K562 (cell line): Measurements from ENCODE around the gene TBX1. TPM values are rescaled to one million over a fixed set of nuclear protein-coding genes. Genes with fewer than 3 reads are reported as not detected.

Experiments used
- ARID2 ChIP-seq: fragments of 450-650 bp; IDR thresholded peaks from 2 replicates; pipeline ENCODE4 v1.6.1; 2017; ENCODE audit warnings: antibody characterized with exemption, mild to moderate bottlenecking
- CHD1 ChIP-seq: fragments of 200-600 bp; sonication (generic); IDR thresholded peaks from one replicate; pipeline ENCODE4 v1.6.1; 2012; ENCODE audit warnings: mild to moderate bottlenecking, moderate library complexity, low read length, inconsistent platforms
- CHD2 ChIP-seq: IDR thresholded peaks from 2 replicates; pipeline ENCODE4 v1.6.1; 2011; ENCODE audit warnings: low read depth, low read length
- ETV5 ChIP-seq: sonication (generic); formaldehyde crosslinking; IDR thresholded peaks from 2 replicates; pipeline ENCODE4 v1.4.0; 2020; ENCODE audit warnings: low read depth, mild to moderate bottlenecking, missing genetic modification reagents
- JUN ChIP-seq, 2 experiments: sonication (generic) in 1 of 2; formaldehyde crosslinking in 1 of 2; IDR thresholded peaks; 2 replicates each; pipeline versions ENCODE4 v1.6.1 to v1.8.0; 2012 to 2022; ENCODE audit warnings: borderline replicate concordance in 2 of 2, mild to moderate bottlenecking in 2 of 2, improper control_type of control experiment in 1 of 2, low read depth in 1 of 2, low read length in 1 of 2, missing genetic modification reagents in 1 of 2
- MCM3 ChIP-seq: fragments of 450-650 bp; IDR thresholded peaks from 2 replicates; pipeline ENCODE4 v1.6.1; 2016
- PYGO2 ChIP-seq: fragments of 450-650 bp; IDR thresholded peaks from 2 replicates; pipeline ENCODE4 v1.6.1; 2016; ENCODE audit warnings: mild to moderate bottlenecking, missing genetic modification characterization, moderate library complexity, missing compliant biosample characterization
- SPI1 ChIP-seq: IDR thresholded peaks from 2 replicates; pipeline ENCODE4 v1.6.1; 2011; ENCODE audit warnings: low read depth, low read length, control low read depth, borderline replicate concordance
- ZBTB17 ChIP-seq: fragments of 450-650 bp; formaldehyde crosslinking; IDR thresholded peaks from 2 replicates; pipeline ENCODE4 v1.4.0; 2020; ENCODE audit warnings: mild to moderate bottlenecking
- ZNF175 ChIP-seq: fragments of 200-800 bp; sonication (Bioruptor generic); IDR thresholded peaks from 2 replicates; pipeline ENCODE4 v1.6.1; 2016; ENCODE audit warnings: low read depth, mild to moderate bottlenecking, missing genetic modification characterization, missing compliant biosample characterization
- ZNF583 ChIP-seq: fragments of 250-450 bp; sonication (Bioruptor Pico); IDR thresholded peaks from 2 replicates; pipeline ENCODE4 v1.4.0; 2020
- polyA plus RNA-seq, 8 experiments: library from polyadenylated mRNA; depleted of rRNA in 4 of 8; stranded (reverse) in 5 of 8; unstranded in 3 of 8; fragments of >200 nt; fragmentation: Nextera tagmentation in 2 of 8; fragmentation: Illumina TruSeq in 1 of 8; extraction: Ambion mirVana in 2 of 8; extraction: Trizol in 1 of 8; gene quantifications; 2 replicates each; pipeline versions ENCODE4 v1.2.1 to v1.2.3, GENCODE V29; 2011 to 2014; ENCODE audit warnings: inconsistent platforms in 1 of 8, missing spikeins in 1 of 8
- total RNA-seq, 7 experiments: library from RNA; depleted of rRNA in 6 of 7; stranded (reverse); fragments of >200 nt in 6 of 7; fragmentation: Illumina TruSeq in 2 of 7; extraction: Trizol in 2 of 7; gene quantifications; 2 replicates each; pipeline versions ENCODE4 v1.2.1 to v1.2.3, GENCODE V29; 2011 to 2021; ENCODE audit warnings: low replicate concordance in 1 of 7
- TF ChIP-seq, protein P1 (sequence below): fragments of 450-650 bp; formaldehyde crosslinking; IDR thresholded peaks from 2 replicates; pipeline ENCODE4 v1.4.0; 2020; ENCODE audit warnings: mild to moderate bottlenecking, moderate library complexity
- TF ChIP-seq, protein P2 (sequence below): fragments of 250-450 bp; sonication (Bioruptor Pico); IDR thresholded peaks from 2 replicates; pipeline ENCODE4 v1.4.0; 2020; ENCODE audit warnings: mild to moderate bottlenecking, moderate library complexity
- TF ChIP-seq, protein P3 (sequence below): sonication (generic); formaldehyde crosslinking; IDR thresholded peaks from 2 replicates; pipeline ENCODE4 v1.9.0; 2022; ENCODE audit warnings: mild to moderate bottlenecking, missing genetic modification reagents
- TF ChIP-seq, protein P4 (sequence below): fragments of 450-650 bp; IDR thresholded peaks from 2 replicates; pipeline ENCODE4 v1.6.1; 2014; ENCODE audit warnings: low read depth, mild to moderate bottlenecking, moderate library complexity, borderline replicate concordance
- TF ChIP-seq, protein P5 (sequence below): fragments of 150-350 bp; conservative IDR thresholded peaks from 2 replicates; pipeline ENCODE4 v1.6.1; 2014; ENCODE audit warnings: low read length

Gene TBX1
- total and polyA plus RNA-seq, 9 of the 15 experiments (the other 6 are each of a cell fraction or from before 2014, with no cell fraction given): 0.07 to 35.0 (median 3.9) TPM

DNA sequence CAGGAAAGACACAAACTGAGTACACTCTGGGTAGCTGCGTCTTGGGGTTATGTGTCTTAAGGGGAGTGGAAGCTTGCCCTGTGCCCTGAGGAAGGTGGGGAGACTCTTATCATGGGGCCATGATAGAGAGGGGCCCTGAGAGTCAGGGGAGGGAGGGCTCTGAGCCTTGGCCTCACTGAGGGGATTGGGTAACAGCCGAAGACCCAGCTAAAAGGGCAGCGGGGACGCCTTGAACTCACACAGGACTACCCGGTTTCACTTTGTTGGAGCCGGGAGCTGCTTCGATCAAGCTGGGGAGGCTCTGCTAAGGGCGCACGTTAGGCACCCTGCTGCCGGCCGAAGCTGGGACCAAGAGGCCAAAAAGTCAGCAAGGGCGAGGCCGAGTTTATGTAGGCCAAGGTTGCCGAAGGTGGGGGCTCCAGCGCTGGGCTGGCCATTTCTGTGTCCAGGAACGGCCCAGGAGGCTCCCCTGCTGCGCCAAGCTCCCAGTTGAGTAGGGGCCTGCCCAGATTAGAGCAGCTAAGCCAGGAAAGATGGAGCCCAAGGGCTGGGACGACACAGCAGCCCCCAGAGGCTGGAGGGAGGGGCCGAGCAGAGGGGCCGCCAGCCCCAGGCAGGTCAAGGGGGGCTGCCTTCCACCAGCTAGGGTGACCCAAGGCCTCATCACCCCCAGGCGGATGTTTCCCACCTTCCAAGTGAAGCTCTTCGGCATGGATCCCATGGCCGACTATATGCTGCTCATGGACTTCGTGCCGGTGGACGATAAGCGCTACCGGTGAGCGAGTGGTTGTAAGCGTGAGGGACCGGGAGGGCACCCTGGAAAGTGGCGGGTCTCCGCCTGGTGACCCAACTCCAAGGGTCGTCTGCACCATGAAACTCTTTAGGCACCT, 2.2 kb downstream of the TBX1 start (continued):
- TF ChIP-seq ZNF175 (CRISPR knock-in tag) (no peak), PYGO2 (tag) (no peak), MCM3 (no peak), ZNF583 (CRISPR knock-in tag) (no peak), SPI1 (0 out of 2 replicates have a peak, but pooled peaks have one; percentile 61), ARID2 (0 out of 2 replicates have a peak, but pooled peaks have one; percentile 10), CHD2 (no peak), CHD1 (no peak), JUN (IDR thresholded peaks at IDR 0.05; ENCODE audit: borderline replicate concordance, low read depth, low read length) (no peak), JUN (CRISPR knock-in tag; IDR thresholded peaks at IDR 0.05; ENCODE audit: borderline replicate concordance) (no peak), ZBTB17 (CRISPR knock-in tag) (no peak), ETV5 (CRISPR knock-in tag) (no peak)
- TF ChIP-seq, protein P1, sequence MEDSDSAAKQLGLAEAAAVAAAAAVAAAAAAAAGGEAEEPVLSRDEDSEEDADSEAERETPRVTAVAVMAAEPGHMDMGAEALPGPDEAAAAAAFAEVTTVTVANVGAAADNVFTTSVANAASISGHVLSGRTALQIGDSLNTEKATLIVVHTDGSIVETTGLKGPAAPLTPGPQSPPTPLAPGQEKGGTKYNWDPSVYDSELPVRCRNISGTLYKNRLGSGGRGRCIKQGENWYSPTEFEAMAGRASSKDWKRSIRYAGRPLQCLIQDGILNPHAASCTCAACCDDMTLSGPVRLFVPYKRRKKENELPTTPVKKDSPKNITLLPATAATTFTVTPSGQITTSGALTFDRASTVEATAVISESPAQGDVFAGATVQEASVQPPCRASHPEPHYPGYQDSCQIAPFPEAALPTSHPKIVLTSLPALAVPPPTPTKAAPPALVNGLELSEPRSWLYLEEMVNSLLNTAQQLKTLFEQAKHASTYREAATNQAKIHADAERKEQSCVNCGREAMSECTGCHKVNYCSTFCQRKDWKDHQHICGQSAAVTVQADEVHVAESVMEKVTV: no peak
- TF ChIP-seq, protein P2, sequence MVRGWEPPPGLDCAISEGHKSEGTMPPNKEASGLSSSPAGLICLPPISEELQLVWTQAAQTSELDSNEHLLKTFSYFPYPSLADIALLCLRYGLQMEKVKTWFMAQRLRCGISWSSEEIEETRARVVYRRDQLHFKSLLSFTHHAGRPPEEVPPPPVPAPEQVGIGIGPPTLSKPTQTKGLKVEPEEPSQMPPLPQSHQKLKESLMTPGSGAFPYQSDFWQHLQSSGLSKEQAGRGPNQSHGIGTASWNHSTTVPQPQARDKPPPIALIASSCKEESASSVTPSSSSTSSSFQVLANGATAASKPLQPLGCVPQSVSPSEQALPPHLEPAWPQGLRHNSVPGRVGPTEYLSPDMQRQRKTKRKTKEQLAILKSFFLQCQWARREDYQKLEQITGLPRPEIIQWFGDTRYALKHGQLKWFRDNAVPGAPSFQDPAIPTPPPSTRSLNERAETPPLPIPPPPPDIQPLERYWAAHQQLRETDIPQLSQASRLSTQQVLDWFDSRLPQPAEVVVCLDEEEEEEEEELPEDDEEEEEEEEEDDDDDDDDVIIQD (CRISPR knock-in tag): 0 out of 2 replicates have a peak, but pooled peaks have one; percentile 67
- TF ChIP-seq, protein P3, sequence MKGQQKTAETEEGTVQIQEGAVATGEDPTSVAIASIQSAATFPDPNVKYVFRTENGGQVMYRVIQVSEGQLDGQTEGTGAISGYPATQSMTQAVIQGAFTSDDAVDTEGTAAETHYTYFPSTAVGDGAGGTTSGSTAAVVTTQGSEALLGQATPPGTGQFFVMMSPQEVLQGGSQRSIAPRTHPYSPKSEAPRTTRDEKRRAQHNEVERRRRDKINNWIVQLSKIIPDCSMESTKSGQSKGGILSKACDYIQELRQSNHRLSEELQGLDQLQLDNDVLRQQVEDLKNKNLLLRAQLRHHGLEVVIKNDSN (CRISPR knock-in tag): no peak
- TF ChIP-seq, protein P4, sequence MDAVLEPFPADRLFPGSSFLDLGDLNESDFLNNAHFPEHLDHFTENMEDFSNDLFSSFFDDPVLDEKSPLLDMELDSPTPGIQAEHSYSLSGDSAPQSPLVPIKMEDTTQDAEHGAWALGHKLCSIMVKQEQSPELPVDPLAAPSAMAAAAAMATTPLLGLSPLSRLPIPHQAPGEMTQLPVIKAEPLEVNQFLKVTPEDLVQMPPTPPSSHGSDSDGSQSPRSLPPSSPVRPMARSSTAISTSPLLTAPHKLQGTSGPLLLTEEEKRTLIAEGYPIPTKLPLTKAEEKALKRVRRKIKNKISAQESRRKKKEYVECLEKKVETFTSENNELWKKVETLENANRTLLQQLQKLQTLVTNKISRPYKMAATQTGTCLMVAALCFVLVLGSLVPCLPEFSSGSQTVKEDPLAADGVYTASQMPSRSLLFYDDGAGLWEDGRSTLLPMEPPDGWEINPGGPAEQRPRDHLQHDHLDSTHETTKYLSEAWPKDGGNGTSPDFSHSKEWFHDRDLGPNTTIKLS: no peak
- TF ChIP-seq, protein P5, sequence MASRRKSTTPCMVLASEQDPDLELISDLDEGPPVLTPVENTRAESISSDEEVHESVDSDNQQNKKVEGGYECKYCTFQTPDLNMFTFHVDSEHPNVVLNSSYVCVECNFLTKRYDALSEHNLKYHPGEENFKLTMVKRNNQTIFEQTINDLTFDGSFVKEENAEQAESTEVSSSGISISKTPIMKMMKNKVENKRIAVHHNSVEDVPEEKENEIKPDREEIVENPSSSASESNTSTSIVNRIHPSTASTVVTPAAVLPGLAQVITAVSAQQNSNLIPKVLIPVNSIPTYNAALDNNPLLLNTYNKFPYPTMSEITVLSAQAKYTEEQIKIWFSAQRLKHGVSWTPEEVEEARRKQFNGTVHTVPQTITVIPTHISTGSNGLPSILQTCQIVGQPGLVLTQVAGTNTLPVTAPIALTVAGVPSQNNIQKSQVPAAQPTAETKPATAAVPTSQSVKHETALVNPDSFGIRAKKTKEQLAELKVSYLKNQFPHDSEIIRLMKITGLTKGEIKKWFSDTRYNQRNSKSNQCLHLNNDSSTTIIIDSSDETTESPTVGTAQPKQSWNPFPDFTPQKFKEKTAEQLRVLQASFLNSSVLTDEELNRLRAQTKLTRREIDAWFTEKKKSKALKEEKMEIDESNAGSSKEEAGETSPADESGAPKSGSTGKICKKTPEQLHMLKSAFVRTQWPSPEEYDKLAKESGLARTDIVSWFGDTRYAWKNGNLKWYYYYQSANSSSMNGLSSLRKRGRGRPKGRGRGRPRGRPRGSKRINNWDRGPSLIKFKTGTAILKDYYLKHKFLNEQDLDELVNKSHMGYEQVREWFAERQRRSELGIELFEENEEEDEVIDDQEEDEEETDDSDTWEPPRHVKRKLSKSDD: no peak
